Coronary artery (tissue), 2 donors: ENCODE data around the gene PRDM15.

Experiments used
- DNase-seq: peaks from one replicate; pipeline ENCODE4 v3.0.0-alpha.2; 2017; ENCODE audit warnings: low spot score
- H3K27ac ChIP-seq, 2 donors: fragments of 200-600 bp; sonication (generic); one replicate each; pipeline ENCODE4 v1.5.1; 2016 to 2019
- H3K4me3 ChIP-seq: fragments of 200-600 bp; sonication (generic); 2 replicates; pipeline ENCODE4 v1.5.1; 2016; ENCODE audit warnings: mild to moderate bottlenecking, moderate library complexity
- TF ChIP-seq, protein P1 (sequence below): fragments of 200-600 bp; sonication (generic); IDR thresholded peaks from one replicate; pipeline ENCODE4 v1.5.1; 2019; ENCODE audit warnings: antibody characterized with exemption

Gene PRDM15

GRCh38 chr21:41865002-41865777 lies 14.0 kb downstream of the PRDM15 start:
- TF ChIP-seq, protein P1, sequence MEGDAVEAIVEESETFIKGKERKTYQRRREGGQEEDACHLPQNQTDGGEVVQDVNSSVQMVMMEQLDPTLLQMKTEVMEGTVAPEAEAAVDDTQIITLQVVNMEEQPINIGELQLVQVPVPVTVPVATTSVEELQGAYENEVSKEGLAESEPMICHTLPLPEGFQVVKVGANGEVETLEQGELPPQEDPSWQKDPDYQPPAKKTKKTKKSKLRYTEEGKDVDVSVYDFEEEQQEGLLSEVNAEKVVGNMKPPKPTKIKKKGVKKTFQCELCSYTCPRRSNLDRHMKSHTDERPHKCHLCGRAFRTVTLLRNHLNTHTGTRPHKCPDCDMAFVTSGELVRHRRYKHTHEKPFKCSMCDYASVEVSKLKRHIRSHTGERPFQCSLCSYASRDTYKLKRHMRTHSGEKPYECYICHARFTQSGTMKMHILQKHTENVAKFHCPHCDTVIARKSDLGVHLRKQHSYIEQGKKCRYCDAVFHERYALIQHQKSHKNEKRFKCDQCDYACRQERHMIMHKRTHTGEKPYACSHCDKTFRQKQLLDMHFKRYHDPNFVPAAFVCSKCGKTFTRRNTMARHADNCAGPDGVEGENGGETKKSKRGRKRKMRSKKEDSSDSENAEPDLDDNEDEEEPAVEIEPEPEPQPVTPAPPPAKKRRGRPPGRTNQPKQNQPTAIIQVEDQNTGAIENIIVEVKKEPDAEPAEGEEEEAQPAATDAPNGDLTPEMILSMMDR, result no peak
- Histone ChIP-seq H3K4me3 (no peak overlapping the region), H3K27ac (no peak overlapping the region)
- DNase-seq, result no peak

GRCh38 chr21:41864311-41865001 lies 14.7 kb downstream of the PRDM15 start:
- no peak overlapping the region for H3K27ac ChIP-seq
- no peak overlapping the region for H3K4me3 ChIP-seq
- TF ChIP-seq, protein P1, result no peak
- no peak for DNase-seq

- no peak for DNase-seq
- Histone ChIP-seq H3K27ac (no peak overlapping the region), H3K4me3 (no peak overlapping the region)
- TF ChIP-seq, protein P1, result no peak
Observed at GRCh38 chr21:41863439-41863740, 15.8 kb downstream of the PRDM15 start.

DNA sequence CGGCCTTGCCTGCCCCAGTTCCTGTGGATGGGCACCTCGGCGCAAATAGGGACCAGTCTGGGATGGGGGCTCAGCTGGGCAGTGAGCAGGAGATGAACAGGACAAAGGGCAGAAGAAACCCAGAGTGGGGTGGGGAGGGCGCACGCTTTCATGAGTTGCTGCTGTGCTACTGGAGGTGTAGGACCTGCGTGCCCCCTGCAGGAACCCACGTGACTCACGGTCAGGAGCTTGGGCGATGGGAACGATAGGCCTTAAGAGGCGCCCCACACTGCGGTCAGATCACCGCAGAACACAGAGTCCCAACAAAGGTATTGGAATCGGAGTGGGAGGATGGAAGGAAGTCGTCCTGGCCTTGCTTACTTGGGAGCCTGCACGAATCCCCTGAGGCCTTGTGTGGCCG lies 17.2 kb downstream of the PRDM15 start:
- no peak for DNase-seq
- no peak overlapping the region for H3K27ac ChIP-seq
- H3K4me3 ChIP-seq, result no peak overlapping the region
- TF ChIP-seq, protein P1, result no peak

DNA sequence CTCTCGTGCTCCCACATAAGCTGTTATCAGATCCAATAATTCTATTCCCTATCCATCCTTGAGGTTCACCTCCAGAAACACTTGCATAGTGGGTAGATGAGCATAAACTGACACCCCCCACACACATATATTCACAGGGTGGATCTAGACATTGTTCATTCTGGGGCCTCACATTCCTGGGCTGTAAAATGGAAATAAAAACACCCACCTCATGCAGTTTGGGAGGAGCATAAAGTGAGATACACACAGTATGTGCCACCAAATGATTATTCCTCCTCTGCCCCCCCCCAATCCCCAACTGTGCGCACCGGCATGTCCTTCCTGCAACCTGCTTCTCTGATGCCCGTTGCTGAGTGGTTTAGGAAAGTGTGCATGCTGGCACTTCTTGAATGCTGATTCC lies 17.9 kb downstream of the PRDM15 start:
- TF ChIP-seq, protein P1, result no peak
- DNase-seq, result no peak
- H3K4me3 ChIP-seq, result no peak overlapping the region
- no peak overlapping the region for H3K27ac ChIP-seq

- Histone ChIP-seq H3K27ac (no peak overlapping the region), H3K4me3 (no peak overlapping the region)
- no peak for DNase-seq
- TF ChIP-seq, protein P1, result no peak
Observed at GRCh38 chr21:41859297-41859980, 19.7 kb downstream of the PRDM15 start.
